ENCODE data around the gene MAFB. TPM values are rescaled to one million over a fixed set of nuclear protein-coding genes. Genes with fewer than 3 reads are reported as not detected.

The MAFB gene
- total RNA-seq, 1 donor from 2014 or later: 38.6 TPM

DNA sequence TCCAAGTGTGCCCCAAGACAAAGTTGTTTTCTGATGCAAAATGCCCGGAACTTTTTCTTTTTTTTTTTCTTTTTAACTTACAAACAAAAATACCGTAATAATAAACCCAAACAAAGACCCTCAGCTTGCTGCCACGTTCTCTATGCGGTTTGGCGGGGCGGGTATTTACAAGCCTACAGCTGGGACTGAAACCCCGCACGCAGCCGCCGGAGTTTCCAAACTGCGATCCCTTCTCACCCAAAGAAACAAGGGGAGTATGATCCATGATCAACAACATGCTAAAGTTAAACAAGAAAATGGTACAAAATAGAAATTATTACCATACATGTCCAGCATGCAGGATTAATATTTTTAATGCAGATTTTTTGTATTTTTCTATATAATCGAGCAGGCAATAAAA is 2.1 kb downstream of the MAFB start:
- intact Hi-C loops (cut with DNase I): loop anchor here (10.0 kb wide), 1 partner anchor 1422 kb away; no protein-coding TSS in a partner anchor
- DNase-seq (ENCODE audit: low spot score) (no peak), ATAC-seq (no peak)

DNA sequence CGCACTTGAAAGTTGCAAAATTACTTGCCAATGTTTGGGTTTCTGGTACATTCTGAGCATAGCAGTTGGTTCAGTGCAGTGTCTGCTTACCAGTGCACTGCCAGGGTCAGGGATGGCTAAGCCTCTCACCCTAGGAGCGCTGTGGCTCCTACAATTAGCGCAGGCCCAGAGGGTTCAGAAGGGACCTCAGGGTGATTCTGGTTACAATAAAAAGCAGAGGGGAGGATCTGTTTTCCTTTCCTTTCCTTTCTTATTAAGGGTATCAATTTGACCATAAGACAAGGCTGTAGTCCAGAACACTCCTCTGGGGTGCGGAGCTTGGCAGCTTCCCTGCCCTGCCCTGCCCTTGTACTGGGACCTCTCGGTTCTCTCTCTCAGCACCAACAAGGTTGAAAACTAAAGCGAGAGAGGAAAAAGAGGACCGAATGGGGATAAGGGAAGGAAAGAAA is 2.6 kb downstream of the MAFB start:
- DNase-seq (ENCODE audit: low spot score) (no peak), ATAC-seq (no peak)
- intact Hi-C loops (cut with DNase I): loop anchor here (10.0 kb wide), 1 partner anchor 1422 kb away; no protein-coding TSS in a partner anchor

DNA sequence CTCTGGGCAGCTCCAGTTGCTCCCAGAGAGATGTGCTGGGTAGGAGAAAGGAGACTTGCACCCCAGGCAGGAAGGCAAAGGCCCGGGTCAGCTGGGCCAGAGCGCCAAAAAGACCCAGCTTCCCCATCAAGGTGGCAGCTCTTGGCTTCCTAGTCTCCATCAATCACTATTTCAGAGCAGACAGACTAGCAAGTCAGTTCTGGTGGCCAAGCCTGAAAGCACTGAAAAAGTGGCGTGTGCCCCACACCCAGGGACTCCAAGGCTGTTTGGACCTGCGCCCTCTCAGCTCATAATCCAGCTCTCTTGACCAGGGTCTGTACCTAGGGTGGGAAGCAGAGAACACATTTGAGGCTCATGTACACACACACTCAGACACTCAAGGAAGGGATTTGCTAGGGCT is 3.7 kb downstream of the MAFB start:
- DNase-seq (ENCODE audit: low spot score) (no peak), ATAC-seq (no peak)
- intact Hi-C loops (cut with DNase I): loop anchor here (10.0 kb wide), 1 partner anchor 1421 kb away; no protein-coding TSS in a partner anchor

DNA sequence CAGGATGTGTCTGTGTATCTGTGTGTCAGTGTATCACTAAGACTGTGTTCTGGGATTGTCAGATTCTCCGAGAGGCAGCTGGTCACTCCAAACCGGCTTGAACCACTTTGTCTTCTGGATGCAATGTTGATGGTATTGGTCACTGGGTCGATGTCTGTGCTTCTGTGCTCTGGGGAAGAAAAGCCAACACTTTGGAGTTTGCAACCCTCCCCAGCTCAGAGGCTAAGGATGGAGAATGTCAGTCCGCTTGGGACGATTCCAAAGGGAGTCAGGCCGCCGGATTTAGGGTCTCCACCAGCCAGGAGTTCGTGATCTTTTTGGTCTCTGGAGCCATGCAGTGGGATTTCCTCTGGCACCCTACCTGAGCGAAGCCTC is 5.2 kb downstream of the MAFB start:
- no peak for DNase-seq (ENCODE audit: low spot score)
- intact Hi-C loops (cut with DNase I): loop anchor here (10.0 kb wide), 1 partner anchor 1419 kb away; no protein-coding TSS in a partner anchor
- no peak for ATAC-seq

DNA sequence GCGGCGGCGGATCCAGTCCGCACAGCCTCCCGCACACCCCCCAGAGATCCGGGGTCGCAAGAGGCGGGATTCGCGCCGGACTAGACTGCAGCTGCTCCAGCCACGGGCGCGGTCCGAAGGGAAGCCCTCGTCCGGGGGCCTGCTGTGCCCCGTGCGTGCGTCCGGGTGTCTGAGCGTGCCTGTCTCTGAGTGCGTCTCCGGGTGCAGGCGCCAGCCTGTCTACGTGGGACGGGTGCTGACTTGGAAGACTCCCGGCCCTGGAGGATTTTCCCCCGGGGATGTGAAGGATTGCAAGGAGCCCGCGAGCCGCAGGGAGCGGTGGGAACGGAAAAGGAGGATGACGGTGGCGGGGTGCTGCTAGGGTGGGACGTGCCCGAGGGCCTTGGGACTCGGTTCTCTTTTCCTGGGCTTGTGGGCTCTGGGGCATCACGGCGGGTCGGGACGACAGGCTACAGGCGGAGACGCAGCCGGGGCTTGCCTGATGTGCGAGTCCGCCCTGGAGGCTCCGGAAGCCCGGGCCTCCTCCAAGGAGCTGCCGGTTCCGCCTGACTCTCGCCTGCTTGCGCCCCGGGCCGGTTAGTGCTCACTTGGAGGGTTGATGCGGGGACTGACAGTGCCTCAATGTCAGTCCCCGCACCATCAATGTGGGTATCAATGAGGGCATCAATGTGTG is 5.7 kb downstream of the MAFB start:
- ATAC-seq (no peak), DNase-seq (ENCODE audit: low spot score) (no peak)
- intact Hi-C loops (cut with DNase I): loop anchor here (10.0 kb wide), 1 partner anchor 1419 kb away; no protein-coding TSS in a partner anchor

DNA sequence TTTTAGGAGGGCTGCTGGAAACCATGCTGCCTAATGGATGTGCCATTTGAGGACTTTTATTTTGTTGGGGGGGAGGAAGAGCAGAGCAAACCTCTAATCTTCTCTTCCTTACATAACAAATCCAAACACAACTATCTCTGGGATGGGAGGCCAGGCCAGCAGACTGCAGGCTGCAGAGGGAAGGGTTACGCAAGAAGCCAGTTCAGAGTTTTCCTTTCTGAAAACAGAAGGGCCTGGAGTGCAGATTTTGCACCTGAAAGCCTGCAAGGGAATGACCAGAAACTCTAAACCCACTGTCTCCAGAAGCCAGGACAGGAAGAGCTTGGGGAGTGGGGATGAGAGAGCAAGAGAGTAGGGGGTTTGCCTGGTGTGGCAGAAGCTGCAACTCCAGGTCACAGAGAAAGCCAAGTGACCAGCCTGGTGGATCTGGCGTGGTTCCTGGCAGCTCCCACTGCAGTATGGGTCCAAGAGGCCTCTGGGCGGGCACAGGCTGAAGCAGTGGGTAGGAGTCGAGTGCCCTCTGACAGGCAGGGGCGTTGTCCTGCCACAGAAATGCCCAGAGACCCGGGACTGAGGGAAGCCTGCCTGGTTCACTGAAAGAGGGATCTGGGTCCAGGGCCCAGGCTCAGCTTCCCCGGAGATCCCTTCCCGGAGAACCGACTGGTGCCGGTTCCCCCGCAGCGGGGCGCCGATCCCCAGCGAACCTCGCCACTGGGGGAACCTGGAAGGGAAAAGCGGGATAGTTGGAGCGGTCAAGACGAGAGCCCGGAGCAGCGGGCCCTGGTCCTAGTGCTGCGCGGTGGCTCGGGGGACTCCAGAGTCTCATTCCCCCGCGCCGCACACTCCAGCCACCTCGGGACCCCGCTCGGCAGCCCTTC is 6.7 kb downstream of the MAFB start:
- ATAC-seq: peak; percentile 73
- DNase-seq (ENCODE audit: low spot score): no peak
- intact Hi-C loops (cut with DNase I): loop anchor here (10.0 kb wide), 1 partner anchor 1418 kb away; no protein-coding TSS in a partner anchor

DNA sequence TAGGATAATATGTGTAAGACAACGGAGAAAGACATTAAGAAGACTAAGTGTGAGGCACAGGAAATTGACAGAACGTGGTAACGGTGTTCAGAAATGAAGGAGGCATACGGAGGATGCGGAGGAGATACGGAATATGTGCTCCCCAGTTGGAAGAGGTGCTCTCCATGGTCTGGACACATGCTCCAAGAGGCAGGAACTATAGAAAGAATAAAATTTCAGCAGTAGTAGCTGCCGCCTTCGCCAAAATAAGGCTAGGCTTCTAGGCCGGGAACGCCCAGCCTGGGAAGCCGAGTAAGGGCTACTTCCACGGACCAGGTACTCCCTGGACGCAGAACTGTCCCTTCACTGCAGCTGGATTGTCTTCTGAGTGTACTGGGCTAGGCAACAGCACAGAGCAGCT is 7.4 kb downstream of the MAFB start:
- ATAC-seq (no peak), DNase-seq (ENCODE audit: low spot score) (no peak)
- intact Hi-C loops (cut with DNase I): loop anchor here (10.0 kb wide), 1 partner anchor 1417 kb away; no protein-coding TSS in a partner anchor

DNA sequence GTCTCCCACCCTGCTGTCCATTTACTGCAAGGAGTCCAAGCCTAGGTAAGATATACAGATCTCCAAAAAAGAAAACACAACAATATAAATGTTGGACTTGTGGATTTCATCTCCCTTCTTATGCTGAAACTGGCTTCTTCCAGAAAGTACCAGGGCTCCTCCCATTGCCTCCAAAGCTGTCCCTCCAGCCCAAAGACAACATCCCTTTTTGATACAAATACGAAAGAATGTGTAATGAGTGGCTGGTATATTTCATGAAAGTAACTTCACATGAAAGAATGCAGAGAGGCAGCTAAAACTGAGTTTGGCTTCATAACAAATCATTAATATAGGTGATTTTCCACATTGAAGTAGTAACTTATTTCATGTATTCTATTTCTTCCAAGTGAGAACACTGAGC is 7.9 kb downstream of the MAFB start:
- intact Hi-C loops (cut with DNase I): loop anchor here (10.0 kb wide), 1 partner anchor 1416 kb away; no protein-coding TSS in a partner anchor
- DNase-seq (ENCODE audit: low spot score) (no peak), ATAC-seq (no peak)

DNA sequence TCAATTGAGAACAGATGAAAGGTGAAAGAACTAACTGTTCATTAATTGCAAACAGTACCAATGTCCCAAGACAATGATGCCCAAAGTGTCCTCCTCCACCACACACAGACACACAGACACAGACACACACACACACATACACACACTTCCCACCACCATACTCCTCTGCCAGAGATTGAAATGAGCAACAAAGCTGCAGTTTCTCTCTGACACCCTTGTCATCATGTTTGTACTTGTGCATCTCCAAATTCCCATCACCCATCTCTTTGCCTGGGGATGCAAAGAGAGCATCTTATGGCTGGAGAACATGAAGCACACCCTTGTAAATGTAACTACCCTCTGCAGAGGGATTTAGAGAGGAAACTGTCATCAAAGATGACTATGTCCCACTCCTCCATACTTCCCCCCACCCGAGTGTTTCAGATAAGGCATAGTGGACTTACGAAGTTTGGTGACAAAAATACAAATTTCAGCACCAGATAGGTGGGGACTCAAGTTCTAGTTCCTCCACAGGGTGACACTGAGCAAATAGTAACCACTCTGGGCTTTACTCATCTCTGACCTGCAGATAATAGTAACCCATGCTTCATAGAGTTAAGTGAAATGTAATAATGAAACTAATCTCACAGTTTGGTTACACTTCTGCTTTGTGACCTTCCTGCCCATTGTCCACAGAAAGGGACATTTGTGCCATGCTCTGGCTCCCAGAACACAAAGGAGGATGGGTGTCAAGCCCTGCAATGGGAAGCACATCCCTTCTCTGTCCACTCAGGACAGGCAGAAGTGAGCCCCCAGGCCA is 8.7 kb downstream of the MAFB start:
- intact Hi-C loops (cut with DNase I): loop anchor here (10.0 kb wide), 1 partner anchor 1416 kb away; no protein-coding TSS in a partner anchor
- ATAC-seq: no peak
- DNase-seq (ENCODE audit: low spot score): no peak

DNA sequence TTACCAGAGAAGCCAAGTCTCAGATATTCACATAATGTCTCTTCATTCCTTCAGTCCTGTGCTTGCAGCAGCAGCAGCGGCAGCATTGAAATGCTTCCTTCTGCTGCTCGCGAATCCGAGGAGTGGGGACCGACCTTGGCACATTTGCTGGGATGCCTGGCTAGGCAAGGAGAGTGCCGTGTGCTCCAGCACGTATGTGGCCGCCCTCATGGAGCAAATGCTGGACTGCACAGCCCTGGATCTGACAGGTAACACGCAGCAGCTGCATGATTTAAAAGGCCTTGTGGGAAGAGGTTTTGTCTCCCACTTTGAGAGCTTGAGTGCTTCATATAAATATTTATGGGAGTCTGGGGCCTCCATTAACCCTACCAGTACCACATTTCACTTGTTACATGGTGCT is 9.9 kb downstream of the MAFB start:
- no peak for ATAC-seq
- DNase-seq (ENCODE audit: low spot score): no peak
- intact Hi-C loops (cut with DNase I): no loop called here

DNA sequence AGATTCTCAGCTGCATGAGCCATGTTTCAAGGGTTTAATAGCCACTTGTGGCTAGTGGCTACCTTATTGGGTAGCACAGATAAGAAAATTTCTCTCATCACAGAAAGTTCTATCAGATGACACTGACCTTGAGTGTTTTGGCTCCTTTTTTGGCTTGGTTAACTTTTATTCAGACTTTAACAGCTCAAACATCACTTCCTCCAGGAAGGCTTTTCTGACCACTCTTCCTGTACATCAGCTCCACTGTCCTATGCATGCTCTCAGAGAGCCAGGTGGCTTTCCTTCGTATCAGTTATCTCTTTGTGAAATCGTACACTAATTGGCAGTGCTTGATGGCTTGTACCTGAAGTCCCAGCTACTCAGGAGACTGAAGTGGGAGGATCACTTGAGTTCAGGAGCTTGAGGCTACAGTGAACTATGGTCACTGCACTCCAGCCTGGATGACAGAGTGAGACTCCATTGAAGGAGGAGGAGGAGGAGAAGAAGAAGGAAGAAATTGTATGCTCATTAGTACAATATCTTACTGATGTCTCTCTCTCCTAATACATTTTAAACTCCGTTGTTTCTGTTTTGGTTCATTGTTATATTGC is 10.7 kb downstream of the MAFB start:
- ATAC-seq: no peak

DNA sequence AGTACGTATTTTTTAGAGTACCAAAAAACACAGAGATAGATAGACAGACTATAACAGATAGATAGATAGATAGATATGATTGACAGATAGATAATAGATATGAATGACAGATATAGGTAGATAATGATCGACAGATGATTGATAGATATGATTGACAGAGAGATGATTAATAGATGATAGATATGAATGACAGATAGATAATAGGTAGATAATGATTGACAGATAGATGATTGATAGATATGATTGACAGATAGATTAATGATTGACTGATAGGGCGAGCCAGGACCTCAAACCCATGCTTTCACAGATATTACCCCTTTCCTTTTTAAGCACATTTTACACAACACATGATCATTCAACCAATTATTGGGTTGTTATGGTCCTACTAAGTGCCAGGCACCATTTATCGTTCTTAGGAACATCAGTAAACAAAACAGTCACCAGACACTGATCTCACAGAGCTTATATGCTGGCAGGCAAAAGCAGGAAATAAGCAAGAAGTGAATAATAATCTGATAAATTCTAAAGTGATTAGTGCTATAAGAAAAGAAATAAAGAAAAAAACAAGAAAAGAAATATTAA is 11.6 kb downstream of the MAFB start:
- no peak for ATAC-seq
- no peak for DNase-seq (ENCODE audit: low spot score)
- intact Hi-C loops (cut with DNase I): loop anchor here (2.0 kb wide), 1 partner anchor 39 kb away; no protein-coding TSS in a partner anchor

More for the DNA sequence above, 10.7 kb downstream of the MAFB start:
- intact Hi-C loops (cut with DNase I): no loop called here
- DNase-seq (ENCODE audit: low spot score): no peak

DNA sequence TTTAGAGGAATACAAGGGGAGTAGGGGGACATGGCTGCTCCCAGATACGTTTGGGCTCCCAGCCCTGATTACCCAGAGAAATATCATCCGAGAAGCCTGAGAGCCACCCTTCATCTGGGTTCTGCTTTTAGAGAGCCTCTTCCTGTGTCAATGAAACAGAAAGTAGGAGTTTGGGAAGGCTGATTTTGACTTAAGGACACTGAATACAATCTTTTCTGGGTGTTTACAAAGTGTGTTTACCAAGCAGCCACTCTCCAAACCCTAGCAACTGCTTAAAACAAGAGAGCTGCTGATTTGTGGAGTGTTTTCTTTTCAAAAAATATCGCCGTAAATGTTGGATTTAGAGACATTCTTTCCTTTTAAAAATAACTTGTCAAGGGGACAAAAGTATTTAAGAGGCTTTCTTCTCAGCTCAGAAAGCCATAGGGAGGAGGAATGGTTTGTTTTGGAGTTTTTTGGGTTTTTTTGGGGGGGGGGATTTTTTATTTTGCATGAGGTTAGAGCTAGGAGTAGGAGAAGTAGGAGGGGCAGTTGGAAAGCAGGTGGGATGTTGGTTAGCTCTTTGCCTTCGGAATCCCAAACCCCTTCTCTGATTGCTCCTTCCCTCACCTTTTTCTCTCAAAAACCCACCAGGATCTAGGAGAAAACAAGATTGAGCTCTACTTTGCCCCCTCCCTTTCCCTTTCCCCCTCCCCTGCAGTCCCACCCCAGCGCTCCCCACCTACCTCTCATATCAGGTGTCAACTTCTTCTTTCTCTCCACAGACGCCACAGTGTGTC is 12.4 kb downstream of the MAFB start:
- no peak for DNase-seq (ENCODE audit: low spot score)
- ATAC-seq: no peak
- intact Hi-C loops (cut with DNase I): loop anchor here (2.0 kb wide), 1 partner anchor 40 kb away; no protein-coding TSS in a partner anchor

DNA sequence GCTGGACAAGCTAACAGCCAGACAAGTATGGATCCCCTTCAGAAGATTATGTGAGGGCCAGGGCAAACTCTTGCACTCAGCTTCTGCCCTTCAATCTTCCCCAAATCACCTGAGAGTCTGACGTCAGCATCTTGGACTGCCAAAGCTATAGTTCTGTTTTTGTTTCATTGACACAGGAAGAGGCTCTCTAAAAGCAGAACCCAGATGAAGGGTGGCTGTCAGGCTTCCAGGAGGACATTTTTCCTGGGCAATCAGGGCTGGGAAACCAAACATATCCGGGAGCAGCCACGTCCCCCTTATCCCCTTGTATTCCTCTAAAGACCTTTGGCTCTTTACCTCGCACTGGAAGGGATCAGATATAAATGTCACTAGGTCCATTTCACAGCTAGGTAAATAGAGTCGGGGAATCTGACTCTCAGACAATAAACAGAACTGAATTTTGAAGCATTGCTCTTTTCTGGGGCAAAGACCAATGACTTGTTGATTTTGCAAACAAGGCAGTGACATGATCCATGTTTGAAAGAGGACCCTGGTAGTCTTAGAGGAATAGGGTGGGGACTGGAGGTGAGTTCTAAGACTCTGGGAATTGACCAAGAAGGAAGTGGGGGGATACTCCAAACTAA is 13.3 kb downstream of the MAFB start:
- intact Hi-C loops (cut with DNase I): loop anchor here (2.0 kb wide), 1 partner anchor 41 kb away; no protein-coding TSS in a partner anchor
- ATAC-seq: no peak
- DNase-seq (ENCODE audit: low spot score): no peak

DNA sequence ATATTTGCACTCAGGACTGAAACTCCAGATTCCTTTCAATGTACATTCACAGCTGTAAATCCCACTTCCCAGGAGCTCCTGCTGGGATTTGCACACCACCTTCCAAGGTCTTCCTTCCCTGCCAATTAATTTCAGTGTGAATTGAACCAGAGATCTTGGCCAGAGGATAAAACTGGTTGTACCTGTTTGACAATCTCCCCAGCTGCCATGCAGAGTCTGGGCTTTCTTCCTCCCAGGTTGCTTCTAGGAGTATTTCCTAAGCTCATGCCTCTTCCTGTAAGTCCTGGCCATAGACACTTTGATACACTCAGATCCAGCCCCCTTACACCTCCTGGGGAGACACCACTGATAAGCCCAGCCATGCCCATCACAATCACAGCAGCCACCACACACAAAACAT is 15.6 kb downstream of the MAFB start:
- intact Hi-C loops (cut with DNase I): no loop called here
- DNase-seq (ENCODE audit: low spot score) (no peak), ATAC-seq (no peak)

DNA sequence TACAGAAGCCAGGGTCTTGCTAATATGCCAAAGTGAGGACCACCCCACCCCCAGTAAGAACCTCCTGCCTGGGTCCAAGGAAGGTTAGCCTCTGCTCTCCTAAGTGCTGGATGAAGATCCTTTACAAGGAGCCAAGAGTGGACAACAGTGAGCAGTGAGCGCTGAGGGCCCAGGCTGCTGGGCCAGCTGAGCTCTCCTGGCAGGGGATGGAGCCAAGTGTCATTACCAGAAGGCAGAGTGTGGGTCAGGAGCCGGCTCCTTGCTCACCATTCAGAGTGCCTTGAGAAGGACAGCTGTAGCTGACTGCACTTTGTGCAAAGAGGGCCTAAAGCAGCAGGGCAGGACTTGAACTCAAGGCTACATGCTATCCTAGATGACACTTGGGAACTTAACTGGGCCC is 16.9 kb downstream of the MAFB start:
- DNase-seq (ENCODE audit: low spot score) (no peak), ATAC-seq (no peak)
- intact Hi-C loops (cut with DNase I): no loop called here

DNA sequence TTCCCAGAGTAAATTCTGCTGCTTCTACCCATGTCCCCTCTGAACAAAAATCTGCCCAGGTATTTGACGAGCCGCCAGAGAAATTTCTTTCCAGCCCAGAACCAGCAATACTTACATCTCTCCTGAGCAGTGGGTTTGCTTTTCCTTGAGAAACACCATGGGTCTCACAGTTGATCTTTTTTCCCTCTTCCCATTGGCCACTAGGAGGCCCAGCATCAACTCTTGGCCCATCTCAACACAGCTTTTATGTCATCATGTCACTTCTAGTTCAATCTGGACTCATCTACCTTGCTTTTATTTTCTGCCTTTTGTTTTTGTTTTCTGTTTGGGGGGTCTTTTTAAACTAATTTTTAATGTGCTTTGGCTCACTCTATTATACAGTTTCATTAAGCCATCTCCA is 18.8 kb downstream of the MAFB start:
- DNase-seq (ENCODE audit: low spot score) (no peak), ATAC-seq (no peak)
- intact Hi-C loops (cut with DNase I): no loop called here

All from sciatic nerve (tissue), 2 donors.